Middle frontal gyrus (tissue), 1 donor: ENCODE results near the gene DIP2C.

ENCODE experiments used
- DNase-seq: peaks from one replicate; pipeline ENCODE4 v3.0.0-alpha.2; 2015; ENCODE audit warnings: low spot score; ENCODE audit errors: extremely low spot score

The DIP2C gene

GRCh38 chr10:557792-558328 lies 131.6 kb downstream of the DIP2C start:
- no peak for DNase-seq

- no peak for DNase-seq
Observed at GRCh38 chr10:556971-557637, 132.4 kb downstream of the DIP2C start.

GRCh38 chr10:555682-556350 lies 133.7 kb downstream of the DIP2C start:
- no peak for DNase-seq

- DNase-seq: no peak
Observed at GRCh38 chr10:555281-555680, 134.2 kb downstream of the DIP2C start.

- no peak for DNase-seq
Observed at GRCh38 chr10:554182-554848, 135.2 kb downstream of the DIP2C start.

- DNase-seq: no peak
Observed at GRCh38 chr10:553233-553632, 136.2 kb downstream of the DIP2C start.

GRCh38 chr10:552679-553078 lies 136.8 kb downstream of the DIP2C start:
- no peak for DNase-seq

GRCh38 chr10:551373-552252 lies 137.9 kb downstream of the DIP2C start:
- DNase-seq: no peak

- DNase-seq: no peak
Observed at GRCh38 chr10:550665-551372, 138.6 kb downstream of the DIP2C start.

GRCh38 chr10:549391-549790 lies 140.1 kb downstream of the DIP2C start:
- no peak for DNase-seq

GRCh38 chr10:548238-548901 lies 141.1 kb downstream of the DIP2C start:
- no peak for DNase-seq

GRCh38 chr10:547591-548081 lies 141.8 kb downstream of the DIP2C start:
- DNase-seq: no peak

GRCh38 chr10:546971-547590 lies 142.4 kb downstream of the DIP2C start:
- DNase-seq: no peak

GRCh38 chr10:546451-546850 lies 143.0 kb downstream of the DIP2C start:
- no peak for DNase-seq

- no peak for DNase-seq
Observed at GRCh38 chr10:543862-544822, 145.3 kb downstream of the DIP2C start.

GRCh38 chr10:543131-543530 lies 146.3 kb downstream of the DIP2C start:
- DNase-seq: peak; percentile 49

- no peak for DNase-seq
Observed at GRCh38 chr10:541750-542371, 147.6 kb downstream of the DIP2C start.

GRCh38 chr10:541041-541440 lies 148.4 kb downstream of the DIP2C start:
- no peak for DNase-seq
